OCI-M2 (cell line): ENCODE results near the gene EMSY.
"Not testable (repeated sequence)": the region's sequence is repeated elsewhere in the genome, so short reads cannot be mapped to it uniquely, and the experiment has no call there.

ENCODE experiments used
- DNase-seq: peaks from one replicate; lab custom pipeline; 2025; ENCODE audit not compliant: unreplicated experiment; lab: John Stamatoyannopoulos, UW

Gene EMSY

GRCh38 chr11:76592025-76592914 is 147.5 kb downstream of the EMSY start:
- DNase-seq = no peak

GRCh38 chr11:76592961-76593360 is 148.1 kb downstream of the EMSY start:
- no peak for DNase-seq

GRCh38 chr11:76595091-76595490 is 150.3 kb downstream of the EMSY start:
- not testable (repeated sequence) for DNase-seq

GRCh38 chr11:76596652-76597051 is 151.8 kb downstream of the EMSY start:
- DNase-seq = no peak

- DNase-seq = no peak
These were observed 153.0 kb downstream of the EMSY start for GRCh38 chr11:76597533-76598425.

- no peak for DNase-seq
These were observed 153.6 kb downstream of the EMSY start for GRCh38 chr11:76598426-76598839.

GRCh38 chr11:76599041-76600013 is 154.5 kb downstream of the EMSY start:
- no peak for DNase-seq

GRCh38 chr11:76600124-76600655 is 155.4 kb downstream of the EMSY start:
- DNase-seq = no peak

GRCh38 chr11:76601272-76601671 is 156.5 kb downstream of the EMSY start:
- no peak for DNase-seq

- no peak for DNase-seq
These were observed 156.9 kb downstream of the EMSY start for GRCh38 chr11:76601724-76602123.

- DNase-seq = no peak
These were observed 157.6 kb downstream of the EMSY start for GRCh38 chr11:76602431-76602861.
